ENCODE results near the gene PCDHA8.
"Not testable (repeated sequence)": the region's sequence is repeated elsewhere in the genome, so short reads cannot be mapped to it uniquely, and the experiment has no call there.

PCDHA8 gene, protein sequence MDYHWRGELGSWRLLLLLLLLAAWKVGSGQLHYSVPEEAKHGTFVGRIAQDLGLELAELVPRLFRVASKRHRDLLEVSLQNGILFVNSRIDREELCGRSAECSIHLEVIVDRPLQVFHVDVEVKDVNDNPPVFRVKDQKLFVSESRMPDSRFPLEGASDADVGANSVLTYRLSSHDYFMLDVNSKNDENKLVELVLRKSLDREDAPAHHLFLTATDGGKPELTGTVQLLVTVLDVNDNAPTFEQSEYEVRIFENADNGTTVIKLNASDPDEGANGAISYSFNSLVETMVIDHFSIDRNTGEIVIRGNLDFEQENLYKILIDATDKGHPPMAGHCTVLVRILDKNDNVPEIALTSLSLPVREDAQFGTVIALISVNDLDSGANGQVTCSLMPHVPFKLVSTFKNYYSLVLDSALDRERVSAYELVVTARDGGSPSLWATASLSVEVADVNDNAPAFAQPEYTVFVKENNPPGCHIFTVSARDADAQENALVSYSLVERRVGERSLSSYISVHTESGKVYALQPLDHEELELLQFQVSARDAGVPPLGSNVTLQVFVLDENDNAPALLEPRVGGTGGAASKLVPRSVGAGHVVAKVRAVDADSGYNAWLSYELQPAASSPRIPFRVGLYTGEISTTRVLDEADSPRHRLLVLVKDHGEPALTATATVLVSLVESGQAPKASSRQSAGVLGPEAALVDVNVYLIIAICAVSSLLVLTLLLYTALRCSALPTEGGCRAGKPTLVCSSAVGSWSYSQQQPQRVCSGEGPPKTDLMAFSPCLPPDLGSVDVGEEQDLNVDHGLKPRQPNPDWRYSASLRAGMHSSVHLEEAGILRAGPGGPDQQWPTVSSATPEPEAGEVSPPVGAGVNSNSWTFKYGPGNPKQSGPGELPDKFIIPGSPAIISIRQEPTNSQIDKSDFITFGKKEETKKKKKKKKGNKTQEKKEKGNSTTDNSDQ

DNA sequence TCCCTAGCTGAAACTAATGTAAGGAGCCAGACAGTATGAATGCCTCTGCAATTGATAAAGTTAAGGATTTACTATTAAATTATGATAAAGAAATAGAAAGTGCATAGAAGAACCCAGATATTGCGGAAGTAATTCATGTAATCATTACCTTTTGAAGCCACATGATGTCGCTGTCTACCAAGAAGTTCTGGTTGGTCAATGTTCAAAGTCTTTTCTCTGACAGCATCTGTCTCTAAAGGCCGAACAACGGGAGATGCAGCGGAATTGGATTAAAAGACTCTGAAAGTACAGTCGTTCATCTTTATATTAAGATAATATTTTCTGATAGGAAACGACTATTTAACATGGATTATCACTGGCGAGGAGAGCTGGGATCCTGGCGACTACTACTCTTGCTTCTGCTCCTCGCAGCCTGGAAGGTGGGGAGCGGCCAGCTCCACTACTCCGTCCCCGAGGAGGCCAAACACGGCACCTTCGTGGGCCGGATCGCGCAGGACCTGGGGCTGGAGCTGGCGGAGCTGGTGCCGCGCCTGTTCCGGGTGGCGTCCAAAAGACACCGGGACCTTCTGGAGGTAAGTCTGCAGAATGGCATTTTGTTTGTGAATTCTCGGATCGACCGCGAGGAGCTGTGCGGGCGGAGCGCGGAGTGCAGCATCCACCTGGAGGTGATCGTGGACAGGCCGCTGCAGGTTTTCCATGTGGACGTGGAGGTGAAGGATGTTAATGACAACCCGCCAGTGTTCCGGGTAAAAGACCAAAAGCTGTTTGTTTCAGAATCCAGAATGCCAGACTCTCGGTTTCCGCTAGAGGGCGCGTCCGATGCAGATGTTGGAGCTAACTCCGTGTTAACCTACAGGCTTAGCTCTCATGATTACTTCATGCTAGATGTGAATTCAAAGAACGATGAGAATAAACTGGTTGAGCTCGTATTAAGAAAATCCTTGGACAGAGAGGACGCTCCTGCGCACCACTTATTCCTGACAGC lies at the start of gene PCDHA8:
Gene PCDHA8 (plus strand): TSS at position 210 of the 985 bp plus-strand sequence. CDS start 135 bp downstream, at position 345.
- DNase-seq (ENCODE audit: low read depth), result no peak

DNA sequence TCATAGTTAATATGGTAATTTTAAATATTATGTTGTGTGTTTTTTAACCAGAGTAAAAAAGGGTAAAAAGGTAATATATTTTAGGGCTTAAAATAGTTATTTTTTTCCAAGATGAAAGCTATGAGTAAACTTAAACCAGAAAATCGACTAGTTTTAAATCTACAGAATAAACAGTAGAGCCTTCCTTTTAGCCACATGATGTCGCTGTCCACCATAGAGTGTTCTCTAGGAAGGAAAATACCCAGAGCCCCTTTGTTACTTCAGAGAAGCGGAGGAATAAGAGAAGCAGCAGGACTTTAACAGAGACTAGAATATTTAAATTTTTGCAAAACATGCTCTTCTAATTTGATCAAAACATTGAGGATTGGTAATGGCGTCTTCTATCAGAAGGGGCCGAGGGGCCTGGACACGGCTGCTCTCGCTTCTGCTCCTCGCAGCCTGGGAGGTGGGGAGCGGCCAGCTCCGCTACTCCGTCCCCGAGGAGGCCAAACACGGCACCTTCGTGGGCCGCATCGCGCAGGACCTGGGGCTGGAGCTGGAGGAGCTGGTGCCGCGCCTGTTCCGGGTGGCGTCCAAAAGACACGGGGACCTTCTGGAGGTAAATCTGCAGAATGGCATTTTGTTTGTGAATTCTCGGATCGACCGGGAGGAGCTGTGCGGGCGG lies 46.3 kb upstream of the PCDHA8 start, which contains the start of gene PCDHA2:
Gene PCDHA2 (plus strand): TSS at position 258 of the 664 bp plus-strand sequence.
- DNase-seq (ENCODE audit: low read depth), result no peak

- DNase-seq (ENCODE audit: low read depth), result no peak
These were observed 45.7 kb upstream of the PCDHA8 start for GRCh38 chr5:140795259-140795641.

- DNase-seq (ENCODE audit: low read depth), result not testable (repeated sequence)
These were observed 44.8 kb upstream of the PCDHA8 start for GRCh38 chr5:140796072-140796717.

DNA sequence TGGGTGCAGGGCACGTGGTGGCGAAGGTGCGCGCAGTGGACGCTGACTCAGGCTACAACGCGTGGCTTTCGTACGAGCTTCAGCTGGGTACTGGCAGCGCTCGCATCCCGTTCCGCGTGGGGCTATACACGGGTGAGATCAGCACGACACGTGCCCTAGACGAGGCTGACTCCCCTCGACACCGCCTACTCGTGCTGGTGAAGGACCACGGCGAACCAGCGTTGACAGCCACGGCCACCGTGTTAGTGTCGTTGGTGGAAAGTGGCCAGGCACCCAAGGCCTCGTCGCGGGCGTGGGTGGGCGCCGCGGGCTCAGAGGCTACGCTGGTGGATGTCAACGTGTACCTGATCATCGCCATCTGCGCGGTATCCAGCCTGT lies 44.3 kb upstream of the PCDHA8 start:
- DNase-seq (ENCODE audit: low read depth), result no peak

DNA sequence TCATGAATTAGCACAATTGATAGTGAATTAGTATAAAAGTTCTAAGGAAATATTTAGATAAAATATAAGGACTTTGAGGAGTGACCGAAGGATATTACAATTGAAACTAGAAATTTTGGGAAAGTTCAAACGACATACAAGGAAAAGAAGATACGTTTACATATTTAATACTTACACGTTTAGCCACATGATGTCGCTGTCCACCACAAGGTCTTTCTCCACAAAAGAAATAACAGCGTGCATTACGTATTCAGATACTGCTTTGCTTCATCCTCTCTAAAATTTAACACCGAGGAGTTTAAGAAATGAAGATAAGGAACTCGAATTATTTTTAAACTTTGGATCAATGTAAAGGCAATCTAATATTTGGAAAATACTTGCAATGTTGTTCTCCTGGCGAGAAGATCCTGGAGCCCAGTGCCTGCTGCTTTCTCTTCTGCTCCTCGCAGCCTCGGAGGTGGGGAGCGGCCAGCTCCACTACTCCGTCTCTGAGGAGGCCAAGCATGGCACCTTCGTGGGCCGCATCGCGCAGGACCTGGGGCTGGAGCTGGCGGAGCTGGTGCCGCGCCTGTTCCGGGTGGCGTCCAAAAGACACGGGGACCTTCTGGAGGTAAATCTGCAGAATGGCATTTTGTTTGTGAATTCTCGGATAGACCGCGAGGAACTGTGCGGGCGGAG lies 40.0 kb upstream of the PCDHA8 start, which contains the start of gene PCDHA3:
Gene PCDHA3 (plus strand): TSS at position 242 of the 678 bp plus-strand sequence.
- no peak for DNase-seq (ENCODE audit: low read depth)

GRCh38 chr5:140801494-140801841 lies 39.5 kb upstream of the PCDHA8 start:
- no peak for DNase-seq (ENCODE audit: low read depth)

GRCh38 chr5:140802381-140802780 lies 38.6 kb upstream of the PCDHA8 start:
- DNase-seq (ENCODE audit: low read depth), result not testable (repeated sequence)

DNA sequence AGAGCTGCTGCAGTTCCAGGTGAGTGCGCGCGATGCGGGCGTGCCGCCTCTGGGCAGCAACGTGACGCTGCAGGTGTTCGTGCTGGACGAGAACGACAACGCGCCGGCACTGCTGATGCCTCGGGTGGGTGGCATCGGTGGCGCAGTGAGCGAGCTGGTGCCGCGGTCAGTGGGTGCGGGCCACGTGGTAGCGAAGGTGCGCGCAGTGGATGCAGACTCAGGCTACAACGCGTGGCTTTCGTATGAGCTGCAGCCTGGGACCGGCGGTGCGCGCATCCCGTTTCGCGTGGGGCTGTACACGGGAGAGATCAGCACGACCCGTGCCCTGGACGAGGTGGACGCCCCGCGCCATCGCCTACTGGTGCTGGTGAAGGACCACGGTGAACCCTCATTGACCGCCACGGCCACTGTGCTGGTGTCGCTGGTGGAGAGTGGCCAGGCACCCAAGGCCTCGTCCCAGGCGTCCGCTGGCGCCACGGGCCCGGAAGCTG lies 38.2 kb upstream of the PCDHA8 start:
- no peak for DNase-seq (ENCODE audit: low read depth)

DNA sequence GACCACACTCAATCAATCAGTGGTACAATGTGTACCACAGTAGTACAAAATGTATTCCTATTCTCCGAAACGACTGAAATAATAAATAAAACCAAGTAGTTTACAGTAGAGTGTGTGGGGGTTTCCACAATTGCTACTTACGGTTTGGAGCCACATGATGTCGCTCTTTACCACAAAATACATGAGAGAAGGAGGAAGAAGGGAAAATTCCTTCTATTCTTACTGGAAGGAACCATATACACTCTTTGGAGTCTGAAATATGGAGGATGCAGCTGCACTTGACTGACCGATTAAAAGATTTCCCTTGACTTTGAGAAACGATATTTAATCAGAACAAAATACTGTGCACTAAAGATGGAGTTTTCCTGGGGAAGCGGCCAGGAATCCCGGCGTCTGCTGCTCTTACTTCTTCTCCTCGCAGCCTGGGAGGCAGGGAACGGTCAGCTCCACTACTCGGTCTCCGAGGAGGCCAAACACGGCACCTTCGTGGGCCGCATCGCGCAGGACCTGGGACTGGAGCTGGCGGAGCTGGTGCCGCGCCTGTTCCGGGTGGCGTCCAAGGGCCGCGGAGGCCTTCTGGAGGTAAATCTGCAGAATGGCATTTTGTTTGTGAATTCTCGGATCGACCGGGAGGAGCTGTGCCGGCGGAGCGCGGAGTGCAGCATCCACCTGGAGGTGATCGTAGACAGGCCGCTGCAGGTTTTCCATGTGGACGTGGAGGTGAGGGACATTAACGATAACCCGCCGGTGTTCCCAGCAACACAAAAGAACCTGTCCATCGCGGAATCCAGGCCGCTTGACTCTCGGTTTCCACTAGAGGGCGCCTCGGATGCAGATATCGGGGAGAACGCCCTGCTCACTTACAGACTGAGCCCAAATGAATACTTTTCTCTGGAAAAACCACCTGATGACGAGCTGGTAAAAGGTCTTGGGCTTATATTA lies 33.9 kb upstream of the PCDHA8 start, which contains the start of gene PCDHA4:
Gene PCDHA4 (plus strand): TSS at position 235 of the 942 bp plus-strand sequence.
- no peak for DNase-seq (ENCODE audit: low read depth)

DNA sequence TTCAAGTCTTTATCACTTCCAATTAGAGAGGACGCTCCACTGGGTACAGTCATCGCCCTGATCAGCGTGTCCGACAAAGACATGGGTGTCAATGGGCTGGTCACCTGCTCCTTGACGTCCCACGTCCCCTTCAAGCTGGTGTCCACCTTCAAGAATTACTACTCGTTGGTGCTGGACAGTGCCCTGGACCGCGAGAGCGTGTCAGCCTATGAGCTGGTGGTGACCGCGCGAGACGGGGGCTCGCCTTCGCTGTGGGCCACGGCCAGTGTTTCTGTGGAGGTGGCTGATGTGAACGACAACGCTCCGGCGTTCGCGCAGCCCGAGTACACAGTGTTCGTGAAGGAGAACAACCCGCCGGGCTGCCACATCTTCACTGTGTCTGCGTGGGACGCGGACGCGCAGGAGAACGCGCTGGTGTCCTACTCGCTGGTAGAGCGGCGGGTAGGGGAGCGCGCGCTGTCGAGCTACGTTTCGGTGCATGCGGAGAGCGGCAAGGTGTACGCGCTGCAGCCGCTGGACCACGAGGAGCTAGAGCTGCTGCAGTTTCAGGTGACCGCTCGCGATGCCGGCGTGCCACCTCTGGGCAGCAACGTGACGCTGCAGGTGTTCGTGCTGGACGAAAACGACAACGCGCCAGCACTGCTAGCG lies 32.6 kb upstream of the PCDHA8 start:
- DNase-seq (ENCODE audit: low read depth), result not testable (repeated sequence)

DNA sequence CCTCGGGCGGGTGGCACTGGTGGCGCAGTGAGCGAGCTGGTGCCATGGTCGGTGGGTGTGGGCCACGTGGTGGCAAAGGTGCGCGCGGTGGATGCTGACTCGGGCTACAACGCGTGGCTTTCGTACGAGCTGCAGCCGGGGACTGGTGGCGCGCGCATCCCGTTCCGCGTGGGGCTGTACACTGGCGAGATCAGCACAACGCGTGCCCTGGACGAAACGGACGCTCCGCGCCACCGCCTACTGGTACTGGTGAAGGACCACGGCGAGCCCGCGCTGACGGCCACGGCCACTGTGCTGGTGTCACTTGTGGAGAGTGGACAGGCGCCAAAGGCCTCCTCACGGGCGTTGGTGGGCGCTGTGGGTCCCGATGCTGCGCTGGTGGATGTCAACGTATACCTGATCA lies 32.1 kb upstream of the PCDHA8 start:
- no peak for DNase-seq (ENCODE audit: low read depth)

- no peak for DNase-seq (ENCODE audit: low read depth)
These were observed 19.4 kb upstream of the PCDHA8 start, which contains the start of gene PCDHA5 for GRCh38 chr5:140821375-140822280. TSS of gene PCDHA5 (plus strand) at chr5:140821613.

DNA sequence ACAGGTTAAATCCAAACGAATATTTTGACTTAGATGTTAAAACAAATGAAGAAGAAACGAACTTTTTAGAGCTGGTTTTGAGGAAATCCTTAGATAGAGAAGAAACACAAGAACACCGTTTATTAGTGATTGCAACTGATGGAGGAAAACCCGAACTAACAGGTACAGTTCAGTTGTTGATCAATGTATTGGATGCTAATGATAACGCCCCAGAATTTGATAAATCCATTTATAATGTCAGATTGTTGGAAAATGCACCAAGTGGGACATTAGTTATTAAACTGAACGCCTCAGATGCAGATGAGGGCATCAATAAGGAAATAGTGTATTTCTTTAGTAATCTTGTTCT lies 18.7 kb upstream of the PCDHA8 start:
- DNase-seq (ENCODE audit: low read depth), result no peak

DNA sequence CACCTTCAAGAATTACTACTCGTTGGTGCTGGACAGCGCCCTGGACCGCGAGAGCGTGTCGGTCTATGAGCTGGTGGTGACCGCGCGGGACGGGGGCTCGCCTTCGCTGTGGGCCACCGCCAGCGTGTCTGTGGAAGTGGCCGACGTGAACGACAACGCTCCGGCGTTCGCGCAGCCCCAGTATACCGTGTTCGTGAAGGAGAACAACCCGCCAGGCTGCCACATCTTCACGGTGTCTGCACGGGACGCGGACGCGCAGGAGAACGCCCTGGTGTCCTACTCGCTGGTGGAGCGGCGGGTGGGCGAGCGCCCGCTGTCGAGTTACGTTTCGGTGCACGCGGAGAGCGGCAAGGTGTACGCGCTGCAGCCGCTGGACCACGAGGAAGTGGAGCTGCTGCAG lies 18.0 kb upstream of the PCDHA8 start:
- not testable (repeated sequence) for DNase-seq (ENCODE audit: low read depth)

DNA sequence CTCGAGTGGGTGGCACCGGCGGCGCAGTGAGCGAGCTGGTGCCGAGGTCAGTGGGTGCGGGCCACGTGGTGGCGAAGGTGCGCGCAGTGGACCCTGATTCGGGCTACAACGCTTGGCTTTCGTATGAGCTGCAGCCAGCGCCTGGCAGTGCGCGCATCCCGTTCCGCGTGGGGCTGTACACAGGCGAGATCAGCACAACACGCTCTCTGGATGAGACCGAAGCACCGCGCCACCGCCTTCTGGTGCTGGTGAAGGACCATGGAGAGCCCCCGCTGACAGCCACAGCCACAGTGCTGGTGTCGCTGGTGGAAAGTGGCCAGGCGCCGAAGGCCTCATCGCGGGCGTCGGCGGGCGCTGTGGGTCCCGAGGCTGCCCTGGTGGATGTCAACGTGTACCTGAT lies 17.5 kb upstream of the PCDHA8 start:
- no peak for DNase-seq (ENCODE audit: low read depth)

Data from stimulated activated CD8-positive, alpha-beta memory T cell treated with anti-CD3 and anti-CD28 coated beads, Interleukin-4, amount 100 ng/mL, for 24 hours (primary cell).